Measurements from ENCODE around the gene MAGED2.
"Not testable (repeated sequence)": the region's sequence is repeated elsewhere in the genome, so short reads cannot be mapped to it uniquely, and the experiment has no call there.

Gene MAGED2, protein sequence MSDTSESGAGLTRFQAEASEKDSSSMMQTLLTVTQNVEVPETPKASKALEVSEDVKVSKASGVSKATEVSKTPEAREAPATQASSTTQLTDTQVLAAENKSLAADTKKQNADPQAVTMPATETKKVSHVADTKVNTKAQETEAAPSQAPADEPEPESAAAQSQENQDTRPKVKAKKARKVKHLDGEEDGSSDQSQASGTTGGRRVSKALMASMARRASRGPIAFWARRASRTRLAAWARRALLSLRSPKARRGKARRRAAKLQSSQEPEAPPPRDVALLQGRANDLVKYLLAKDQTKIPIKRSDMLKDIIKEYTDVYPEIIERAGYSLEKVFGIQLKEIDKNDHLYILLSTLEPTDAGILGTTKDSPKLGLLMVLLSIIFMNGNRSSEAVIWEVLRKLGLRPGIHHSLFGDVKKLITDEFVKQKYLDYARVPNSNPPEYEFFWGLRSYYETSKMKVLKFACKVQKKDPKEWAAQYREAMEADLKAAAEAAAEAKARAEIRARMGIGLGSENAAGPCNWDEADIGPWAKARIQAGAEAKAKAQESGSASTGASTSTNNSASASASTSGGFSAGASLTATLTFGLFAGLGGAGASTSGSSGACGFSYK

DNA sequence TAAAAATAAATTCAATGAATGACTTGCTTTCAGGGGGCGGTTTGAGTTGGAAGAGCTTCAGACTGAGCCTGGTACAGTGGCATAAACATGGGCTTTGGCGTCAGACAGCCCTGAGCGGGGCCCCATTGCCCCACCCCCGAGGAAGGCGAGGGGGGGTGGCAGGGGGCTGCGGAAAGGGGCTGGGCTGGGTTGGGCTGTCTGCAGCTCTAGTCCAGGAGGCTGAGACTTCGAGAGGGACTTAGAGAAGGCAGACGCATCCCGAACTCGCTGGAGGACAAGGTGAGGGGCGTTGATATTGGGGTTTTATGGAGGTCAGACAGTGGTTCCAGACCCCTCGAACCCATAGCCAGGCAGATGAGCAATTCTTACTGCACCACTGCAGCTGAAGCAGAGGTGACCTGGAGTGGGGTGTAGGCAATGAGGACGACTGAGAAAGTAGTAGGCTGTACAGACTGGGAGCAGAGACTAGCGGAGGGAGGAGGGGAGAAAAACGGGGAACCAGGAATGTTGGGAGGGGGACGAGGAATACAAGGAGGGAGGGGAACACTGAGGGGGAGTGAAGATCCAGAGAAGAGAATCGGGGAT lies at the start of gene MAGED2:
Gene MAGED2 (plus strand): TSS at position 222 of the 585 bp plus-strand sequence. CDS start 1,587 bp downstream, outside the sequence.
- peak; percentile 38 for DNase-seq (ENCODE audit: low spot score)

DNA sequence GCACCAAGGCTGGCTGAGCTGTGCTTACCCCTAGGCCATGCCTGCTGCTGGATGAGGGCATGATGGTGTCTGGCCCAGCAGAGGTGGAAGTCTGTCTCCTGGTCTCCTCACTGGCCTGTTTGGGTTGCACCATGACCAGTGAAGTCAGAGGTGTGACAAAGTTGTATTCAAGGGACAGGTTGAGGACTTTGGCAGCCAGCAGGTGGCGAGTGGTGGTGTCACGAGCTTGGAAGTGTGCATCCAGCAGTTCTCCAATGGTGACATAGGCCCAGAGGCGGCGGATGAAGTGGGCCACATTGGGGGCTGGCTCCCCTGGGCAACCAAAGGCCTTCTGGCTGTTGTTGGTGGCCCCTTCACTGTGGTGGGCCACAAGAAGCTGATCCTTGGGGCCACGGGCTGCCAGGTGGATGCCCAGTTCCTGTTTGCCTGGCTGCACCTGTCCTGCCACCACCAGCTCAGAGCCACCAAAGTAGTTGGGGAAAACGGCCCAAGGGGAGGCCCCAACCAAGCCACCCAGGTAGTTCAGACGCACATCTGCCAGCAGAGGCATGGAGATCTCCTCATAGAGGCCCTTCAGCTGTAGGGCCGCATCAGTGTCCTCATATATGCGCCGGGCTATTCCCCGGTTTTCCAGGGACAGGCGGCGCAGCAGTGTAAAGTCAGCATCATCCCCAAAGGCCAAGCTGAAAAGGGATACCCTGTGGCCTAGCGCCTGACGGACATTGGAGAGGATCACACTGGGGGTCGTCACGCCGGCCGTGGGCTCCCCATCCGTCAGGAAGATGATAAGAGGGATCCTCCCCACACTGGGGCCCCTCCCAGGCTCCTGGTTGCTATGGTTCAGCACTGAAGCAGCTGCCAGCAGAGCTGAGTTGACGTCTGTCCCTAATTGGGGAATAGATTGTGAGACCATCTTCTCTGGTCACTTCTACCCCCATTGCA lies 49.2 kb upstream of the MAGED2 start:
- peak; percentile 0 for DNase-seq (ENCODE audit: low spot score)

GRCh38 chrX:54774391-54775094 lies 33.0 kb upstream of the MAGED2 start:
- DNase-seq (ENCODE audit: low spot score): peak; percentile 10

- no peak for DNase-seq (ENCODE audit: low spot score)
These were observed 31.5 kb upstream of the MAGED2 start for GRCh38 chrX:54776061-54776460.

- DNase-seq (ENCODE audit: low spot score): no peak
These were observed 30.4 kb upstream of the MAGED2 start for GRCh38 chrX:54776987-54777672.

DNA sequence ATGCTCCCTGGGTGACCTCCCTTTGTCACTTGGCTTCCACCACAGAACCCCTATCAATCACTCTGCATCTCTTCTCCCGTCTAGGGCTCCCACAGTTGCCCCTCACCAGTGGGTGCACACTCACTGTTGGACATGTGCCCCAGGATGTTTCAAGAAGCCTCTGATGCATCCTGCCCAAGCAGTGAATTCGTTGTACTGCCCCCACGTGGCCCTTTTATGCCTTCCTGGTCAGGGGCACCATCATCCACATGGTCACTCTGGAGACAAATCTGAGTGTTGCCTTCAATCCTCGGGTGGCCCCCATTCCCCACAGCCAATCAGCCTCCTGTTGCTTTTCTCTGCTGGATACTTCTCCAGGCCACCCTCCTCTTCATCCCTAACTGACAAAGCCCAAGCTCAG lies 21.6 kb upstream of the MAGED2 start:
- DNase-seq (ENCODE audit: low spot score): no peak

GRCh38 chrX:54786967-54787366 lies 20.6 kb upstream of the MAGED2 start:
- no peak for DNase-seq (ENCODE audit: low spot score)

DNA sequence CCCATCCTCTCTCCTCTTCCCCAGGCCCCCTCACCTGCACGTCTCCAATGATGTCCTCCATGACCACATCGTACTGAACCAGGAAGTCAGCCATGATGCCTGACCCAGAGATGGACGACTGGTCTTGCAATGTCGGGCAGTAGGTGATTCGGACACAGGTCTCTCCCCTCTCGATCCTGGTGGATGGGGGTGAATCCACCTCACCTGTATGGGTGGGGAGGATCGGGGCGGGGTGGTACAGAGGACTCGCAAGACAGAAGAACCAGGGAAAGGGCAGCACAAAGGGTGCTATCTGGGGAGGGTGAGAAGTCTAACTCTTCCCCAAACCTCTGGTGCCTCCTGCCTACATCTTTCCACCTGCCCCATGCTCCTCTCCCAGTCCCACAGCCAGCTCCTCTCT lies 19.1 kb upstream of the MAGED2 start:
- no peak for DNase-seq (ENCODE audit: low spot score)

GRCh38 chrX:54789405-54789804 lies 18.1 kb upstream of the MAGED2 start:
- DNase-seq (ENCODE audit: low spot score): not testable (repeated sequence)

GRCh38 chrX:54794028-54794427 lies 13.5 kb upstream of the MAGED2 start:
- DNase-seq (ENCODE audit: low spot score): no peak

GRCh38 chrX:54794795-54795194 lies 12.8 kb upstream of the MAGED2 start:
- no peak for DNase-seq (ENCODE audit: low spot score)

- no peak for DNase-seq (ENCODE audit: low spot score)
These were observed 9.4 kb upstream of the MAGED2 start, which contains the start of gene ITIH6 for GRCh38 chrX:54798137-54798536. TSS of gene ITIH6 (minus strand) at chrX:54798255. CDS start at chrX:54798210, 45 bp downstream.

DNA sequence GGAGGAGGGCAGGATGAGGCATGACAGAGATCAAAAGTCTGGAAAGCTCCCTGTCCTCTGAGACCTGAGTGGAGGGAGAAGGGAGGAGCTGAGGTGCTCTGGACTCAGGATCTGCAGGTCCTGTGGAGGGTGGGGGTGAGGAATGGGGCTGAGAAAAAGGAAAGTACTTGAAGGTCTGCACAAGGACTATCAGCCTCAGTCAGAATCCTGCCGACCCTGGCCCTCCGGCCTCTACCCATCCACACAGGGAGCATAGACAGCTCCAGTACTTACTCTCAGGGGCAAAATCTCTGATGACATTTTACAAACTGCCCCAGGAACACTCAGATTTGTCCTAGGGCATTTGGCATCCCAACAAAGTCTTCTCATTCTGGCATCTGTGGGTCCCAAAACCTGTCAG lies 8.5 kb upstream of the MAGED2 start:
- no peak for DNase-seq (ENCODE audit: low spot score)

- DNase-seq (ENCODE audit: low spot score): peak; percentile 72
These were observed 612 bp downstream of the MAGED2 start for GRCh38 chrX:54808109-54808604.

DNA sequence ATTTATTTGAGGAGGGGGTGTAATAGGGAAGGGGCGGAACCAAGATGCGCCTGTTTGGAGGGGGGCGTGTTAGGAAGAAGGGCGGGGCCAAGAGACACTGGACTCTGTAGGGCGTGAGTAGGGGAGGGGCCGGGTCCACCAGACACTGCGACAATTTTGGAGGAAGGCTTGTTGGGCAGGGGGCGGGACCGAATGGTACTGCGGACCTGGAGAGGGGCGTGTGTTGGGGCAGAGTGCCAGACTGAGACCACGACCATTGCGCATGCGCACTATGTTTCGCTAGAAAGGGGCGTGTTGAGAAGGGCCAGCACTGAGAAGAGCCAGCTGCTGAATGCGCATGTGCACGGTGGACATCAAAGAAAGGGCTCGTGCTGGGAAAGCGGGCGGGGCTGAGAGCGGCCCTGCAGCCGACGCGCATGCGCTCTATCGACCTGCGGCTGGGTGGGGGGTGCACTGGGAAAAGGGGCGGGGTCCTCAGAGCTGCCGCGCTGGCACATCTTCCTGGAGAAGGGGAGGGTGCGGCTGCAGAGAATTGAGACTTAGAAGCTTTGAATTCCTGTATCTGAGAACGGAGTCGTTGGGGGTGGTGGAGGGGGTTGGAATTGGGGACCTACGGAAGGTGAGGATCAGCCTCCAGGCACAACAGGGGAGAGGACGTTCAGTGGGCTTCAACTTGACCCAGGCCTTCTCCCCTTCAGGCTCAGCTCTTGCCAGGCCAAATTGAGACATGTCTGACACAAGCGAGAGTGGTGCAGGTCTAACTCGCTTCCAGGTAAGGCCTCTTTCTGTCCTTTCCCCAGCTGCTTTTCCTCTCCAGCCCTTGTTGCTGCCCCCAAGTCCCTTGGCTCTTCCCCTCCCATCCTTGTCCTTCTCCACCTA lies 1.3 kb downstream of the MAGED2 start:
- DNase-seq (ENCODE audit: low spot score): peak; percentile 94

DNA sequence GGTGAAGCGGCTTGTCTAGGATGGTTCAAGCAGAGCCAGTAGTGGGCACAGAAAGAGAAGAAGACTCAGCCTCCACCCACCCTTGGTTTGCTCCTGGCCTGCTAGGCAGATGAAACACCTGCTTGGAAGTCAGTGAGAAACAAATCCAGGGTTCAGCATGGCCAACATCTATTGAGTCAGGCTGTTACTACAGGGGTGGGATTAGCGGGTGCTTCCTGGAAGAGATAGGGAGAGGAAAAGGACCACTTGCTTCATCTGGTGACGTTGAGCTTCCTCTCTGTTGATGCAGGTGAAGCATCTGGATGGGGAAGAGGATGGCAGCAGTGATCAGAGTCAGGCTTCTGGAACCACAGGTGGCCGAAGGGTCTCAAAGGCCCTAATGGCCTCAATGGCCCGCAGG lies 3.0 kb downstream of the MAGED2 start:
- no peak for DNase-seq (ENCODE audit: low spot score)

- peak; percentile 56 for DNase-seq (ENCODE audit: low spot score)
These were observed 3.8 kb downstream of the MAGED2 start for GRCh38 chrX:54811301-54811885.

DNA sequence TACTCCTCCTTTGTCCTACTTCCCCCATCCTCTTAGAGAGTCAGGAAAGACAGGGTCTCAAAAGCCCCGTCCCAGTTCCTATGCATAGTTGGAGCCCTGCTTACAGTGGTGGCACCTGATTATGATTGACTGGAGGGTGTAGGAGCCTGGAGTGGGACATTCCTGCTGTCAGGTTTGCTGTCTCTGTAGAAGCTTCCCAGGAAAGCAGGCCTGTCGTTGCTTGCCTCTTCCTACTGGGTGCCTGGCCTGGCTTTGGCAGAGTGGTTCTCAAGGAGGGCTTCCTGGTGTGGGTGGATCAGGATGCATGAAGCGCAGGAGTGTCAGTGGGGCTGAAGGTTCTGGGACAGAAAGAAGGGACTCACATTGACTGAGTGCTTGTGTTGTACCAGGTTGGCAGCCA lies 4.8 kb downstream of the MAGED2 start:
- no peak for DNase-seq (ENCODE audit: low spot score)

GRCh38 chrX:54817220-54817820 lies 9.8 kb downstream of the MAGED2 start:
- no peak for DNase-seq (ENCODE audit: low spot score)

Data from cerebellar cortex (tissue), 1 donor.